Prostate gland (tissue), 2 donors: Measurements from ENCODE around the gene ETS2.

Experiments
- POLR2A ChIP-seq: fragments of 450-650 bp; IDR thresholded peaks from one replicate; pipeline ENCODE4 v1.6.1; 2016; ENCODE audit warnings: antibody characterized with exemption, mild to moderate bottlenecking
- POLR2AphosphoS5 ChIP-seq: sonication (generic); formaldehyde crosslinking; IDR thresholded peaks from one replicate; pipeline ENCODE4 v1.6.1; 2017; ENCODE audit warnings: antibody characterized with exemption
- TF ChIP-seq, protein P1 (sequence below), 4 experiments: fragments of 200-600 bp in 2 of 4; fragments of 450-650 bp in 2 of 4; sonication (generic) in 2 of 4; IDR thresholded peaks; 1 replicate in 3 of 4; 2 replicates in 1 of 4; pipeline ENCODE4 v1.5.1; 2016 to 2019; ENCODE audit warnings: antibody characterized with exemption in 4 of 4, mild to moderate bottlenecking in 2 of 4, moderate library complexity in 2 of 4

DNA sequence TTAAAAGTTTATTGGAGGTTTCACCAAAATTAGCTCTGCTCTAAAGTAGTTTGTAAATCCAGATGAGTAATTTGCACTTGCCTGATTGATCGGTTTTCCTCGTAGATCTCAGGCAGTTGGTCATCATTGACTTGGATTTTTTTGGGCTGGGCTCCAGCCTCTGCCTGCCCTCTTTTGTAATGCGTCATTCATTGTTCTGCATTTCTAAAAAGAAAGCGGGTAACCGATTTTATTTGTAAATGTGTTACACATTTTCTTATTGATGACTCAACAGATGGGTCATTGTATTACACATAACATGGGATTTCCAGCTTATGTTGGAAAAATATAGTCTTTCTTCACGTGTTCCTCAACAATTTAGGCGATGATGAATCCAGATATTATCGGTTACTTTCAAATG is 5.5 kb downstream of the ETS2 start:
- TF ChIP-seq, protein P1, sequence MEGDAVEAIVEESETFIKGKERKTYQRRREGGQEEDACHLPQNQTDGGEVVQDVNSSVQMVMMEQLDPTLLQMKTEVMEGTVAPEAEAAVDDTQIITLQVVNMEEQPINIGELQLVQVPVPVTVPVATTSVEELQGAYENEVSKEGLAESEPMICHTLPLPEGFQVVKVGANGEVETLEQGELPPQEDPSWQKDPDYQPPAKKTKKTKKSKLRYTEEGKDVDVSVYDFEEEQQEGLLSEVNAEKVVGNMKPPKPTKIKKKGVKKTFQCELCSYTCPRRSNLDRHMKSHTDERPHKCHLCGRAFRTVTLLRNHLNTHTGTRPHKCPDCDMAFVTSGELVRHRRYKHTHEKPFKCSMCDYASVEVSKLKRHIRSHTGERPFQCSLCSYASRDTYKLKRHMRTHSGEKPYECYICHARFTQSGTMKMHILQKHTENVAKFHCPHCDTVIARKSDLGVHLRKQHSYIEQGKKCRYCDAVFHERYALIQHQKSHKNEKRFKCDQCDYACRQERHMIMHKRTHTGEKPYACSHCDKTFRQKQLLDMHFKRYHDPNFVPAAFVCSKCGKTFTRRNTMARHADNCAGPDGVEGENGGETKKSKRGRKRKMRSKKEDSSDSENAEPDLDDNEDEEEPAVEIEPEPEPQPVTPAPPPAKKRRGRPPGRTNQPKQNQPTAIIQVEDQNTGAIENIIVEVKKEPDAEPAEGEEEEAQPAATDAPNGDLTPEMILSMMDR (IDR thresholded peaks at IDR 0.05) = no peak
- TF ChIP-seq POLR2A (no peak), POLR2AphosphoS5 (peak; percentile 15)
